ENCODE measurements around the gene DEPDC5.

Gene DEPDC5

DNA sequence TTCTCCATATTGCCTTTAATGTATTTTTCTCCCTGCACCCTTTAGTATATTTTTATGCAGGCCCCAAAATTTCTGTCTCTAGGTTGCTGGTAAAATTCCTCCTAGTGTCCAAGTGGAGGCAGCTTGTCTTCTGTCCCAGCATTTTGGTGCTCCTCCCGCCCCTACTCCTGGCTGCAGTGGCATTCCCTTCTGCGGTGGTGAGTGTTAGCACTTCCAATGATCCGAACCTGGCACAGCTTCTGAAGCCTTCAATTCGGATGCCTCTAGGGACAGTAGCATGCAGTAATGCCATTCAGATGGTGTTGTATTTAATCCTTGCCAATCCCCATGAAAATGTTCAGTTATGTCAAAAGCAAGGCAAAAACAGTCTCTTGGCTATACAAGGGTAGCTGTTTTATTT lies 196.4 kb downstream of the DEPDC5 start:
- no peak for DNase-seq (ENCODE audit: low read depth, low spot score)

GRCh38 chr22:31951194-31952093 lies 197.6 kb downstream of the DEPDC5 start:
- DNase-seq (ENCODE audit: low read depth, low spot score): no peak

DNA sequence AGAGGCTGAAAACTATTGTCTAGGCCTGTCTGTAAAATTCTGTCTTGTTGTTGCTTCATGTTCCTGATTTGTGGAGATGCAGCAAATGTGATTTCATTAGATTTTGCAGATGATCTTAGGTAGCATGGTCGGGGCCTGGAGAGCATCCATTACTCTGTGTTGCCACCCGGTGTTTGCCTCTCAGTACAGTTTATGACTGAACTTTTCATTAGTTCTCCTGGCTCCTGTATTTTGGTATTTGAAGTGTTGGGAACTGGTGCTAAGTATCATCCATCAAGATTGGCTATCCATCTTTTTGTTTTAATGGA lies 198.2 kb downstream of the DEPDC5 start:
- DNase-seq (ENCODE audit: low read depth, low spot score): no peak

GRCh38 chr22:31952472-31952871 lies 198.7 kb downstream of the DEPDC5 start:
- DNase-seq (ENCODE audit: low read depth, low spot score): no peak

- DNase-seq (ENCODE audit: low read depth, low spot score): no peak
Observed at GRCh38 chr22:31953261-31953660, 199.4 kb downstream of the DEPDC5 start.

DNA sequence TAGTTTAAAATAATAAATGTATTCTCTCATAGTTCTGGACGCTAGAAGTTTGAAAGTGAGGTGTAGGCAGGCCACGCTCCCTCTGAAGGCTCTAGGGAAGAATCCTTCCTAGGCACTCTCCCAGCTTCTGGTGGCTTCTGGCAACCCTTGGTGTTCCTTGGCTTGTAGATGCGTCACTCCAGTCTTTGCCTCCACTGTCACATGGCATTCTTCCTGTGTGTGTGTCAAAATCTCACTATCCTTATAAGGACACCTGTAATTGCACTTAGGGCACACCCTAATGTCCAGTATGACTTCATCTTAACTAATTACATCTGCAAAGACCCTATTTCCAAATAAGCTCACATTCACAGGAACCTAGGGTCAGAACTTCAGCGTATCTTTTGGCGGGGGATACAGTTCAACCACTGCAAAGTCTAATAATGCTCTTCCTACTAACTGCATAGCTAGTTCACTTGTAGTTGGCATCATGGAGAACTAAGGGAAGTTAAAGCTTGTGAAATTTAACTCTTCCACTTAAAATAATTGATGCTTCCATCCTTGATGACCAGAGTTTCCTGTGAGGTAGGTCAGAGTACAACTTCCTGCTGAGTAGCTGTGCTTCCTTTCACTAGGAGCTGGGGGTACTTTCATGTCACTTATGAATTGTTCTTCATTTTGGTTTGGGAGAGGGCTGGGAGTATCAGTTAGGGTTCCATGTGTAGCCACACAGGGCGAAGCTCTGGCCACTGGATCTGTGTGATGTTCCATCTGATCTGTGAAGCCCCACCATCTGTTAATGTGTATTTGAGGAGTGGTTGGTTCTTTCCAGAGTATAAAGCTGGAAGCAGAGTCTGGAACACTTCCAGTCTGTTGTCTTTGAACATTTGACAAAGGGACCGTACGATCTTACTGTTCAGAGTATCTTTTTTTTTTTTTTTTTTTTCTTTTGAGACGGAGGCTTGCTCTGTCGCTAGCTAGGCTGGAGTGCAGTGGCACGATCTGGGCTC lies 201.0 kb downstream of the DEPDC5 start:
- no peak for DNase-seq (ENCODE audit: low read depth, low spot score)

- DNase-seq (ENCODE audit: low read depth, low spot score): no peak
Observed at GRCh38 chr22:31956360-31956759, 202.5 kb downstream of the DEPDC5 start.

All from brain pericyte (primary cell).